Testis (tissue), 3 donors: ENCODE measurements around the gene CDC42BPB. TPM values are rescaled to one million over a fixed set of nuclear protein-coding genes. Genes with fewer than 3 reads are reported as not detected.

ENCODE experiments used
- DNase-seq: peaks from one replicate; pipeline ENCODE4 v3.0.0-alpha.2; 2019
- H3K27ac ChIP-seq, 2 donors: fragments of 200-600 bp; sonication (generic); one replicate each; pipeline ENCODE4 v1.5.1; 2019
- H3K27me3 ChIP-seq: fragments of 200-600 bp; sonication (generic); one replicate; pipeline ENCODE4 v1.5.1; 2019
- H3K36me3 ChIP-seq: fragments of 200-600 bp; sonication (generic); one replicate; pipeline ENCODE4 v1.5.1; 2017; ENCODE audit warnings: low read depth; ENCODE audit errors: missing control alignments
- H3K4me1 ChIP-seq: fragments of 200-600 bp; sonication (generic); one replicate; pipeline ENCODE4 v1.5.1; 2019
- H3K4me3 ChIP-seq, 2 donors: fragments of 200-600 bp; sonication (generic); one replicate each; pipeline ENCODE4 v1.5.1; 2017 to 2019
- H3K9me3 ChIP-seq: fragments of 200-600 bp; sonication (generic); one replicate; pipeline ENCODE4 v1.5.1; 2017
- POLR2A ChIP-seq: fragments of 450-650 bp; IDR thresholded peaks from one replicate; pipeline ENCODE4 v1.6.1; 2017; ENCODE audit warnings: antibody characterized with exemption, mild to moderate bottlenecking, moderate library complexity
- WGBS, 2 donors: methylation state at CpG; one replicate each; pipeline ENCODE4 v1.1.5; 2018; 5-methylcytosine and 5-hydroxymethylcytosine counted together
- intact Hi-C: fragments of 100-400 bp; cut with DNase I; formaldehyde crosslinking; loops from one replicate; pipeline ENCODE4 v1.15.1; 2023; ENCODE audit warnings: low total_unique reads
- polyA plus RNA-seq: library from polyadenylated mRNA; stranded (reverse); fragments of 350-450 nt; fragmentation: Illumina TruSeq; extraction: RNeasy Lipid Tissue Mini Kit (QIAGEN cat#74804); gene quantifications from one replicate; pipeline ENCODE4 v1.2.3, GENCODE V29; 2014; ENCODE audit warnings: low read depth, low replicate concordance; ENCODE audit not compliant: insufficient read depth
- total RNA-seq, 2 donors: library from RNA; depleted of rRNA; stranded (reverse); fragments of >200 nt; gene quantifications; one replicate each; pipeline ENCODE4 v1.2.3, GENCODE V29; 2016
- TF ChIP-seq, protein P1 (sequence below), 3 experiments: fragments of 450-650 bp in 2 of 3; fragments of 200-600 bp in 1 of 3; sonication (generic) in 1 of 3; IDR thresholded peaks; one replicate each; pipeline ENCODE4 v1.5.1; 2016 to 2019; ENCODE audit warnings: antibody characterized with exemption in 3 of 3, mild to moderate bottlenecking in 2 of 3, moderate library complexity in 1 of 3

Gene CDC42BPB
- total and polyA plus RNA-seq, 3 donors from 2014 or later, result 90.3 to 216 (median 201) TPM

GRCh38 chr14:103072595-103073366 is 15.4 kb upstream of the CDC42BPB start:
- no peak overlapping the region for H3K4me3 ChIP-seq
- H3K9me3 ChIP-seq, result no peaks in the 10 kb centered on the region
- TF ChIP-seq, protein P1, sequence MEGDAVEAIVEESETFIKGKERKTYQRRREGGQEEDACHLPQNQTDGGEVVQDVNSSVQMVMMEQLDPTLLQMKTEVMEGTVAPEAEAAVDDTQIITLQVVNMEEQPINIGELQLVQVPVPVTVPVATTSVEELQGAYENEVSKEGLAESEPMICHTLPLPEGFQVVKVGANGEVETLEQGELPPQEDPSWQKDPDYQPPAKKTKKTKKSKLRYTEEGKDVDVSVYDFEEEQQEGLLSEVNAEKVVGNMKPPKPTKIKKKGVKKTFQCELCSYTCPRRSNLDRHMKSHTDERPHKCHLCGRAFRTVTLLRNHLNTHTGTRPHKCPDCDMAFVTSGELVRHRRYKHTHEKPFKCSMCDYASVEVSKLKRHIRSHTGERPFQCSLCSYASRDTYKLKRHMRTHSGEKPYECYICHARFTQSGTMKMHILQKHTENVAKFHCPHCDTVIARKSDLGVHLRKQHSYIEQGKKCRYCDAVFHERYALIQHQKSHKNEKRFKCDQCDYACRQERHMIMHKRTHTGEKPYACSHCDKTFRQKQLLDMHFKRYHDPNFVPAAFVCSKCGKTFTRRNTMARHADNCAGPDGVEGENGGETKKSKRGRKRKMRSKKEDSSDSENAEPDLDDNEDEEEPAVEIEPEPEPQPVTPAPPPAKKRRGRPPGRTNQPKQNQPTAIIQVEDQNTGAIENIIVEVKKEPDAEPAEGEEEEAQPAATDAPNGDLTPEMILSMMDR (IDR thresholded peaks at IDR 0.05), result no peak
- TF ChIP-seq POLR2A, result no peak
- DNase-seq, result no peak
- intact Hi-C loops, result no loop called here
- H3K4me1 ChIP-seq, result peaks cover 24% of the 10 kb centered on the region
- no peak overlapping the region for H3K27ac ChIP-seq
- H3K36me3 ChIP-seq, result no peaks in the 10 kb centered on the region
- H3K27me3 ChIP-seq, result no peaks in the 10 kb centered on the region
- 81 to 86% methylated on average over 15 to 21 of the region's 21 CpGs for WGBS, 2 donors

- peaks cover 28% of the 10 kb centered on the region for H3K4me1 ChIP-seq
- 82 to 91% methylated on average over 28 to 30 of the region's 32 CpGs for WGBS, 2 donors
- TF ChIP-seq, protein P1 (IDR thresholded peaks at IDR 0.05), result no peak
- TF ChIP-seq POLR2A, result no peak
- intact Hi-C loops, result no loop called here
- no peaks in the 10 kb centered on the region for H3K27me3 ChIP-seq
- H3K4me3 ChIP-seq, result no peak overlapping the region
- no peak for DNase-seq
- no peaks in the 10 kb centered on the region for H3K36me3 ChIP-seq
- H3K27ac ChIP-seq, result no peak overlapping the region
- H3K9me3 ChIP-seq, result no peaks in the 10 kb centered on the region
Measured at GRCh38 chr14:103071544-103072251, 14.3 kb upstream of the CDC42BPB start.

DNA sequence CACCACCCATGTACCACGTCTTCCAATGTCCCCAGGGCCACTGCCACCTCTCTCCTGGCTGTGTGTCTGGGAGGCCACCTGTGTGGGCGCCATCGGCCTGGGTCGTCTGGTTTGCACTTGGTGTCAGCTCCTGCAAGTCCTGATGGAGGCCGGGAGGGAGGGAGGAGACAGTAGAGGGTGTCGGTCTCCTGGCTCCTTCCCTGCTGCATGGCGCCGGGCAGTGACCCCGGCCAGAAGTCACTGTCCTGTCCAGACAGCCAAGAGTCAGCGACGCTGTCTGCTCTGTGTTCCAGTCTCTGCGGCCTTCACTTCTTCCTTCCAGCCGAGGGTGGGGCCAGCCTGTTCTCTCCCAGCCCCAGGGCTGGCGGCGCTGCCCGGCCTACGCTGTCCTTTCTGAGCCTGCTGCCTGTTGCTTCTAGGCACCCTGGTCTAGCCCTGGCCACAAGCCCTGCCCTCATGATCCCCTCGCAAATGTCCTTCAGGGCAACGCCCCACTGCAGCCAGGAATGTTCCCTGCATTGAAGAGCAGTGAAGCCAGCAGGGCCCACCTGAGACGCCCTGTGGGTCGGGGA is 13.7 kb upstream of the CDC42BPB start:
- intact Hi-C loops, result no loop called here
- H3K27ac ChIP-seq, result no peak overlapping the region
- H3K9me3 ChIP-seq, result no peaks in the 10 kb centered on the region
- H3K4me3 ChIP-seq, result no peak overlapping the region
- TF ChIP-seq, protein P1 (IDR thresholded peaks at IDR 0.05), result no peak
- TF ChIP-seq POLR2A, result no peak
- no peak for DNase-seq
- H3K4me1 ChIP-seq, result peaks cover 28% of the 10 kb centered on the region
- no peaks in the 10 kb centered on the region for H3K27me3 ChIP-seq
- 69 to 83% methylated on average over 10 to 21 of the region's 21 CpGs for WGBS, 2 donors
- no peaks in the 10 kb centered on the region for H3K36me3 ChIP-seq

DNA sequence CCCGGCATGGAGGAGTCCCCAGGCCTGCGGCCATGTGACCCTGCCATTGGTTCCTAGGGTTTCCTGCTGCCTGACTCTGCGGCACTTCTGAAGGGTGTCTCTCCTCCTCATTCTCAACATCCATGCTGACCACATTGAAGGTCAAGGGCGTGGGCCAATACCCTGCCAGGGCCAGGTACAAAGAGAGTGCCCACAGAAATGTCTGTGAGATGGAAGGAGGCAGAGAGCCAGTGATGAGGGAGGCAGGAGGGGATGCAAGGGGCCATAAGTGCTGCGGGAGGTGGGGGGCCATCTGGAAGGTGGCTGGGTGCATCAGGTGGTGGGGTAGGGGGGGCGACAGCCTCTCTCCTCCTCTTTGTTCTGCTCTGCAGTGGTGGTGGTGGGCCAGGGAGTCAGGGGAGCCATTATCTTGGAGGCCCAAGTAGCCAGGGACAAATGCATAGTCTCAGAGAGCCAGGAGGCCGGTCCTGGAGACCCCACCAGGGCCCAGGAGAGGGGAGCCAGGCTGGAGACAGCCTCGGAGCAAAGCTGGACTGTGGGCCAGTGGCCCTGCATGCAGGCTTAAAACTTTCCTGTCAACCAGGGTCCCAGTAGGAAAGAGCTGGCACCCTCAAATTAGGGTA is 13.0 kb upstream of the CDC42BPB start:
- Histone ChIP-seq H3K9me3 (no peaks in the 10 kb centered on the region), H3K4me3 (no peak overlapping the region), H3K27me3 (no peaks in the 10 kb centered on the region), H3K4me1 (peaks cover 25% of the 10 kb centered on the region), H3K27ac (no peak overlapping the region), H3K36me3 (no peaks in the 10 kb centered on the region)
- DNase-seq, result no peak
- intact Hi-C loops, result no loop called here
- no peak for TF ChIP-seq POLR2A
- TF ChIP-seq, protein P1 (IDR thresholded peaks at IDR 0.05), result no peak
- 72 to 84% methylated on average over 7 to 8 of the region's 8 CpGs for WGBS, 2 donors
